C4-2B (cell line): ENCODE data around the gene MGMT.

Source experiments
- H3K27ac ChIP-seq: fragments of 450-650 bp; 2 replicates; pipeline ENCODE4 v1.5.1; 2017
- CTCF ChIP-seq: fragments of 450-650 bp; conservative IDR thresholded peaks from 2 replicates; pipeline ENCODE4 v1.5.1; 2017; ENCODE audit warnings: mild to moderate bottlenecking
- ZFX ChIP-seq: fragments of 450-650 bp; IDR thresholded peaks from 2 replicates; pipeline ENCODE4 v1.6.1; 2017

Gene MGMT

GRCh38 chr10:129778571-129778970 lies 311.5 kb downstream of the MGMT start:
- TF ChIP-seq ZFX = no peak
- TF ChIP-seq CTCF = no peak

GRCh38 chr10:129779126-129780111 lies 312.4 kb downstream of the MGMT start:
- H3K27ac ChIP-seq = no peak overlapping the region
- no peak for TF ChIP-seq ZFX
- TF ChIP-seq CTCF = no peak

More at GRCh38 chr10:129778571-129778970, 311.5 kb downstream of the MGMT start:
- no peak overlapping the region for H3K27ac ChIP-seq

- H3K27ac ChIP-seq = no peak overlapping the region
- TF ChIP-seq ZFX = no peak
- no peak for TF ChIP-seq CTCF
Measured at GRCh38 chr10:129780198-129780597, 313.2 kb downstream of the MGMT start.

GRCh38 chr10:129780901-129781795 lies 314.1 kb downstream of the MGMT start:
- TF ChIP-seq CTCF = no peak
- no peak for TF ChIP-seq ZFX
- H3K27ac ChIP-seq = no peak overlapping the region

- no peak overlapping the region for H3K27ac ChIP-seq
- TF ChIP-seq CTCF (no peak), ZFX (no peak)
Measured at GRCh38 chr10:129784291-129784690, 317.2 kb downstream of the MGMT start.

GRCh38 chr10:129784891-129785290 lies 317.9 kb downstream of the MGMT start:
- no peak overlapping the region for H3K27ac ChIP-seq
- no peak for TF ChIP-seq CTCF
- TF ChIP-seq ZFX = no peak

GRCh38 chr10:129785536-129785981 lies 318.5 kb downstream of the MGMT start:
- H3K27ac ChIP-seq = no peak overlapping the region
- TF ChIP-seq ZFX (no peak), CTCF (no peak)
